Left lung (tissue), 10 donors: ENCODE data around the gene ZNF544. TPM values are rescaled to one million over a fixed set of nuclear protein-coding genes. Genes with fewer than 3 reads are reported as not detected.

Source experiments
- ATAC-seq: fragments of 200-7000 bp; cut with Tn5 transposase; one replicate; pipeline ENCODE4 v1.9.1; 2020; ENCODE audit warnings: moderate library complexity
- DNase-seq, 4 donors: peaks; one replicate each; pipeline ENCODE4 v3.0.0-alpha.2; 2013 to 2020
- H3K27ac ChIP-seq, 2 donors: fragments of 200-600 bp; sonication (generic) in 1 of 2; one replicate each; pipeline versions ENCODE4 v1.5.0 to v1.8.0; 2020 to 2021
- H3K27me3 ChIP-seq, 2 donors: fragments of 200-600 bp; sonication (generic) in 1 of 2; one replicate each; pipeline versions ENCODE4 v1.5.0 to v1.8.0; 2020 to 2021
- H3K36me3 ChIP-seq, 2 donors: fragments of 200-600 bp; sonication (generic) in 1 of 2; one replicate each; pipeline versions ENCODE4 v1.5.0 to v1.8.0; 2020 to 2021
- H3K4me1 ChIP-seq, 2 donors: fragments of 200-600 bp; one replicate each; pipeline ENCODE4 v1.8.0; 2021
- H3K4me3 ChIP-seq, 2 donors: fragments of 200-600 bp; sonication (generic) in 1 of 2; one replicate each; pipeline versions ENCODE4 v1.5.0 to v1.8.0; 2020 to 2021; ENCODE audit warnings: mild to moderate bottlenecking in 1 of 2
- H3K9me3 ChIP-seq, 2 donors: fragments of 200-600 bp; sonication (generic) in 1 of 2; one replicate each; pipeline versions ENCODE4 v1.5.0 to v1.8.0; 2020 to 2021
- CTCF ChIP-seq, 2 donors: fragments of 200-600 bp; sonication (generic) in 1 of 2; IDR thresholded peaks; one replicate each; pipeline versions ENCODE4 v1.5.0 to v1.8.0; 2021; ENCODE audit warnings: antibody characterized with exemption in 2 of 2
- intact Hi-C, 2 donors: fragments of 100-400 bp; cut with DNase I; formaldehyde crosslinking; loops; one replicate each; pipeline versions ENCODE4 v1.11.2 to v1.14.2; 2022
- polyA plus RNA-seq, 6 donors: library from polyadenylated mRNA; unstranded; fragments of 120-200 nt; gene quantifications; one replicate each; pipeline ENCODE4 v1.2.1, GENCODE V29; 2013; ENCODE audit not compliant: insufficient read length in 6 of 6
- total RNA-seq, 2 donors: library from RNA; stranded (reverse); fragmentation: NEBNext Ultra II Directional; extraction: Animal tissue kit (Norgen Biotek cat#: 25700); gene quantifications; one replicate each; pipeline ENCODE4 v1.2.1, GENCODE V29; 2021
- donor health status: DM: no; HTN: yes; CAD: no.
- donor health status: DM: no; HTN: no; CAD: no.

ZNF544 gene
- total and polyA plus RNA-seq, 8 donors: 23.8 to 45.7 (median 35.8) TPM

DNA sequence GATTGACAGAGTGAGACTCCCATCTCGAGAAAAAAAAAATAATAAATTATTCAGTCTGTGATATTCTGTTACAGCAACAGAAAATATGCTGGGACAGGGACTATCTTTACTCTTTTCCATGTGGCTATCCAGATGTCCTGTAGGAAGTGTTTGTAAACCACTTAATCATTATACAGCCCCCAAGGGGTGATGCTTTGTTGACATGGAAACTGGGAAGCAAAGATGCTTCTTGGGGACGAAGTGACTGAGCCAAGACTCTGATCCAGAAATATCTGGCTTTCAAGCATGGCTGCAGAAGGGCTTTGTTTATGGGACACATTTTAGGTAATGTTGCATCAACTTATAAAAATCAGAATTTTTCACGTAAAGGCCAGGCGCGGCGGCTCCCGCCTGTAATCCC lies 55.5 kb downstream of the ZNF544 start:
- DNase-seq (no peak), ATAC-seq (no peak)
- H3K9me3 ChIP-seq: peaks cover 0 to 36% of the 10 kb centered on the region in 2 donors
- peaks cover 0 to 45% of the 10 kb centered on the region in 2 donors for H3K36me3 ChIP-seq
- peaks cover 0 to 14% of the 10 kb centered on the region in 2 donors for H3K4me1 ChIP-seq
- no peak overlapping the region for H3K4me3 ChIP-seq
- no peak for TF ChIP-seq CTCF (IDR thresholded peaks at IDR 0.05)
- no peaks in the 10 kb centered on the region for H3K27me3 ChIP-seq
- intact Hi-C loops: no loop called here
- H3K27ac ChIP-seq: no peak overlapping the region

DNA sequence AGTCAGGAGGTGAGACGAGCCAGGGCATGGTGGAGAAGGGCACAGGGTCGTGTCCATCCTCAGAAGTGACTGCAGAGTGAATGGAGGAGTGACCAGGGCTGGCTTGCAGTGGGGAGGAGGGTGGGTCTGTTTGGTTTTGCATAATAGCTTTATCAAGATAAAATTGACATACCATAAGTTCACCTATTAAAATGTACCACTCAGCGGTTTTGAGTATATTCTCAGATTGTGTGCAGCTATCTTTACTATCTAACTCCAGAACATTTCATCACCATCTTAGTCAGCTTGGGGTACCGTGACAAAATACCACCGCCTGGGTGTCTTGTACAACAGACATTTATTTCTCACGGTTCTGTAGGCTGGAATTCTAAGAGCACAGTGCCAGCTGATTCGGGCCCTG lies 63.2 kb downstream of the ZNF544 start:
- ATAC-seq (no peak), DNase-seq (no peak)
- Histone ChIP-seq H3K4me1 (no peaks in the 10 kb centered on the region), H3K36me3 (peaks cover 0 to 100% of the 10 kb centered on the region in 2 donors), H3K27ac (no peak overlapping the region), H3K9me3 (peaks cover 0 to 86% of the 10 kb centered on the region in 2 donors), H3K27me3 (no peaks in the 10 kb centered on the region), H3K4me3 (no peak overlapping the region)
- TF ChIP-seq CTCF (IDR thresholded peaks at IDR 0.05): no peak
- intact Hi-C loops: no loop called here

- DNase-seq: no peak
- no peak for TF ChIP-seq CTCF (IDR thresholded peaks at IDR 0.05)
Observed at GRCh38 chr19:58294743-58295374, 66.1 kb downstream of the ZNF544 start.

DNA sequence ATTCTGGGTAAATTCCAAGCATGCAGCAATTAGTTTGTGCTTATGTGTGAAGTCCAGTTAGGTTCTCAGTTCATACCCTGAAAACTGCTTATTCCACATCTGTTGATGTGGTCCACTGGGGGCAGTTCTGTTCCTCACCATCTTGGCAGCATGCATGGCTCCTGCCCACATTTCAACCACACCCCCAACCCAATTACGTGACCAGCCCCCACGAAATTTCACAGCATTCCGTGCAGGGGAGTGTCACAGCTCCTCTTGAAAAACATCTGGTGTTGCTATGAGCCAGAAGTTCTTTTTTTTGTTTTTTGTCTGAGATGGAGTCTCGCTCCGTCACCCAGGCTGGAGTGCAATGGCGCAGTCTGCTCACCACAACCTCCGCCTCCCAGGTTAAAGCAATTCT lies 67.4 kb downstream of the ZNF544 start:
- ATAC-seq (no peak), DNase-seq (no peak)
- Histone ChIP-seq H3K4me3 (no peak overlapping the region), H3K27me3 (no peaks in the 10 kb centered on the region), H3K27ac (no peak overlapping the region), H3K4me1 (no peaks in the 10 kb centered on the region), H3K36me3 (peaks cover 0 to 99% of the 10 kb centered on the region in 2 donors), H3K9me3 (peaks cover 0 to 97% of the 10 kb centered on the region in 2 donors)
- TF ChIP-seq CTCF (IDR thresholded peaks at IDR 0.05): no peak
- intact Hi-C loops: no loop called here

More at GRCh38 chr19:58294743-58295374, 66.1 kb downstream of the ZNF544 start:
- Histone ChIP-seq H3K27me3 (no peaks in the 10 kb centered on the region), H3K4me3 (no peak overlapping the region), H3K36me3 (peaks cover 0 to 99% of the 10 kb centered on the region in 2 donors), H3K9me3 (peaks cover 0 to 95% of the 10 kb centered on the region in 2 donors), H3K27ac (no peak overlapping the region), H3K4me1 (no peaks in the 10 kb centered on the region)
- ATAC-seq: no peak
- intact Hi-C loops: no loop called here

DNA sequence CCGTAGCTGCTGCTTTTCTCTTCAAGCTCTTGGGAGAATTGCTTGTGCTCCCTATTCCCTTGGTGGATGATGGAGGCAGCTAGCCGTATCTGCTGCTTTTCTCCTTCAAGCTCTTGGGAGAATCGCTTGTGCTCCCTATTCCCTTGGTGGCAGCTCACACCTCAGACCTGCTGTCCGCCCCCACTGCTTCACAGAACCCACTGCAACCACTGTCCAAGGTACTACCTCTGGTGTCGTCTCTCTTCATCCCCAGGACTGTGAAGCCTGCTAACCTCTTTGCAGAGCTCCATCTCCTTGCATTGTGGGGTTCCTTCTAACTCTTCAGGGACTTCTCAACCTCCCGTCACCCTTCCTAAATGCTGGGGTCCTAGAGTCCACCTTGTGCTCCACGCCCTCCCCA lies 71.9 kb downstream of the ZNF544 start:
- Histone ChIP-seq H3K27me3 (no peaks in the 10 kb centered on the region), H3K9me3 (peaks cover 0 to 53% of the 10 kb centered on the region in 2 donors), H3K4me3 (no peak overlapping the region), H3K27ac (no peak overlapping the region), H3K4me1 (peaks cover 0 to 8% of the 10 kb centered on the region in 2 donors), H3K36me3 (peaks cover 0 to 59% of the 10 kb centered on the region in 2 donors)
- intact Hi-C loops: no loop called here
- no peak for TF ChIP-seq CTCF (IDR thresholded peaks at IDR 0.05)
- no peak for DNase-seq
- no peak for ATAC-seq
